ENCODE data around the gene NCL. TPM values are rescaled to one million over a fixed set of nuclear protein-coding genes. Genes with fewer than 3 reads are reported as not detected.
"Not testable (repeated sequence)": the region's sequence is repeated elsewhere in the genome, so short reads cannot be mapped to it uniquely, and the experiment has no call there.

NCL gene
- total RNA-seq, 1 donor from 2014 or later = 348 TPM

GRCh38 chr2:231410293-231411004, 53.8 kb downstream of the NCL start:
- H3K36me3 ChIP-seq = no peaks in the 10 kb centered on the region
- intact Hi-C loops (cut with DNase I) = loop anchor here (10.0 kb wide), 1 partner anchor 306 kb away; no protein-coding TSS in a partner anchor
- DNase-seq (ENCODE audit: extremely low spot score in 2 of 2) = no peak
- no peaks in the 10 kb centered on the region for H3K9me3 ChIP-seq
- H3K27me3 ChIP-seq = no peaks in the 10 kb centered on the region
- peaks cover 17% of the 10 kb centered on the region for H3K4me1 ChIP-seq
- TF ChIP-seq POLR2AphosphoS5 (IDR thresholded peaks at IDR 0.05; ENCODE audit: insufficient read depth in 1 of 2, low read depth in 1 of 2) (no peak), POLR2A (IDR thresholded peaks at IDR 0.05) (no peak), CTCF (IDR thresholded peaks at IDR 0.05) (no peak)
- no peak overlapping the region for H3K4me3 ChIP-seq
- H3K27ac ChIP-seq = no peak overlapping the region

GRCh38 chr2:231409776-231410175, 54.5 kb downstream of the NCL start:
- DNase-seq (ENCODE audit: extremely low spot score in 2 of 2) = no peak
- H3K27ac ChIP-seq = no peak overlapping the region
- TF ChIP-seq POLR2AphosphoS5 (IDR thresholded peaks at IDR 0.05; ENCODE audit: insufficient read depth in 1 of 2, low read depth in 1 of 2) = no peak
- TF ChIP-seq POLR2A (IDR thresholded peaks at IDR 0.05) = no peak
- TF ChIP-seq CTCF (IDR thresholded peaks at IDR 0.05) = no peak
- no peak overlapping the region for H3K4me3 ChIP-seq
- no peaks in the 10 kb centered on the region for H3K36me3 ChIP-seq
- intact Hi-C loops (cut with DNase I) = loop anchor here (10.0 kb wide), 1 partner anchor 305 kb away; no protein-coding TSS in a partner anchor
- no peaks in the 10 kb centered on the region for H3K9me3 ChIP-seq
- peaks cover 17% of the 10 kb centered on the region for H3K4me1 ChIP-seq
- H3K27me3 ChIP-seq = no peaks in the 10 kb centered on the region

- H3K27ac ChIP-seq; intact Hi-C loops (cut with DNase I); H3K4me3 ChIP-seq; H3K27me3 ChIP-seq; H3K9me3 ChIP-seq; DNase-seq (ENCODE audit: extremely low spot score in 2 of 2); H3K36me3 ChIP-seq: not testable (repeated sequence)
- peaks cover 17% of the 10 kb centered on the region for H3K4me1 ChIP-seq
Measured at GRCh38 chr2:231408304-231408703, 56.0 kb downstream of the NCL start.

- H3K36me3 ChIP-seq; DNase-seq (ENCODE audit: extremely low spot score in 2 of 2); intact Hi-C loops (cut with DNase I); H3K27me3 ChIP-seq; H3K4me3 ChIP-seq; H3K9me3 ChIP-seq; H3K27ac ChIP-seq: not testable (repeated sequence)
- peaks cover 12% of the 10 kb centered on the region for H3K4me1 ChIP-seq
Measured at GRCh38 chr2:231407686-231408085, 56.6 kb downstream of the NCL start.

- intact Hi-C loops (cut with DNase I); H3K4me1 ChIP-seq: not testable (repeated sequence)
- TF ChIP-seq CTCF (IDR thresholded peaks at IDR 0.05) = peak in 1 of 3 experiments; percentile 35
Measured at GRCh38 chr2:231405601-231406367, 58.5 kb downstream of the NCL start.

GRCh38 chr2:231404183-231404578, 60.1 kb downstream of the NCL start:
- H3K4me1 ChIP-seq; intact Hi-C loops (cut with DNase I); H3K4me3 ChIP-seq; H3K9me3 ChIP-seq; H3K36me3 ChIP-seq; H3K27me3 ChIP-seq; DNase-seq (ENCODE audit: extremely low spot score in 2 of 2); H3K27ac ChIP-seq: not testable (repeated sequence)

More at GRCh38 chr2:231405601-231406367, 58.5 kb downstream of the NCL start:
- not testable (repeated sequence) for H3K27ac ChIP-seq; H3K9me3 ChIP-seq; H3K36me3 ChIP-seq; DNase-seq (ENCODE audit: extremely low spot score in 2 of 2); H3K4me3 ChIP-seq; H3K27me3 ChIP-seq

Small RNA genes within 50 kb of the gene (small RNA-seq; reads per million reads assigned to genes)
- gene RNU2-22P = not detected
- gene SNORA75 = 9.5 reads per million, percentile 92 among the genes with 10 or more reads in this experiment
- gene SNORD20 = not detected
- gene SNORD82 = 1,960 reads per million, percentile 99 among the genes with 10 or more reads in this experiment

Other genes with a start within 250 kb of the NCL start
- gene B3GNT7, start 68.8 kb downstream of the NCL start, total RNA-seq = 7.1 TPM
- not detected for gene NMUR1, start 66.0 kb upstream of the NCL start, total RNA-seq
- not detected for gene TEX44, start 128.4 kb upstream of the NCL start, total RNA-seq
- gene PTMA, start 244.0 kb upstream of the NCL start, total RNA-seq = 536 TPM